ENCODE data around the gene RAB23.

The RAB23 gene

DNA sequence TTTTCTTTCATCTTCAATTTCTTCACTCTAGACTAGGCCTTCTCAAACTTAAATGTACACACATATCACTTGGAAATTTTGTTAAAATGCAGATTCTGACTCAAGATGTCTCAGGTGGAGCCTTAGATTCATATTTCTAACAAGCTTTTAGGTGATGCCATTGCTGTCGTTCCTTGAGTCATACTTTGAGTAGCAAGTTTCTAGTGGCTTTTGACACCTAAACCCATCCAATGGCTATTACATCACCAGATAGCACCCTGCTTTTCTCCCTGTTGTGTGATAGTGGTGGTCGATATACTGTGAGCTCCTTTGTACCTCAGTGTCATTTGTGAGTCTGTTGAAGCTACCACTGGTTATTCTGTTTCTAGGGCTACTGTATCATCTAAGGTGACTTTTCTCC lies 84.8 kb downstream of the RAB23 start:
- DNase-seq (ENCODE audit: low read depth, low spot score): no peak

Data from ELF-1 (cell line).